MCF 10A (cell line): ENCODE data around the gene SAMSN1. TPM values are rescaled to one million over a fixed set of nuclear protein-coding genes. Genes with fewer than 3 reads are reported as not detected.

ENCODE experiments used
- BruUV-seq: library from RNA; stranded (reverse); fragments of 400-500 nt; replicated peaks from 2 replicates; lab custom pipeline; 2021; lab: Mats Ljungman, UMichigan
- CTCF ChIA-PET: fragments of 300-600 bp; sonication (Branson Sonifier 250); formaldehyde crosslinking; extraction: SDS; loops from one replicate; lab custom pipeline; 2021; ENCODE audit warnings: antibody characterized with exemption, inconsistent platforms; lab: Yijun Ruan, JAX
- POLR2A ChIA-PET: fragments of 300-600, 350-650 bp; sonication (Branson Sonifier 250); formaldehyde crosslinking; extraction: SDS; loops from one replicate; lab custom pipeline; 2020; ENCODE audit warnings: antibody characterized with exemption, inconsistent platforms; lab: Yijun Ruan, JAX
- DNase-seq: peaks from one replicate; pipeline ENCODE4 v3.0.0-alpha.2; 2018; ENCODE audit not compliant: unreplicated experiment
- H3K27ac Mint-ChIP-seq: one replicate; pipeline ENCODE4 v1.8.0; 2022; ENCODE audit warnings: mild to moderate bottlenecking, low read depth, mixed read lengths; ENCODE audit not compliant: unreplicated experiment
- H3K27me3 Mint-ChIP-seq: one replicate; pipeline ENCODE4 v1.8.0; 2022; ENCODE audit warnings: mixed read lengths; ENCODE audit not compliant: insufficient read depth, unreplicated experiment
- H3K36me3 Mint-ChIP-seq: one replicate; pipeline ENCODE4 v1.8.0; 2022; ENCODE audit warnings: mild to moderate bottlenecking, moderate library complexity, mixed read lengths; ENCODE audit not compliant: insufficient read depth, unreplicated experiment
- H3K4me1 Mint-ChIP-seq: one replicate; pipeline ENCODE4 v1.8.0; 2022; ENCODE audit warnings: mixed read lengths; ENCODE audit not compliant: insufficient read depth, unreplicated experiment
- H3K4me3 Mint-ChIP-seq: one replicate; pipeline ENCODE4 v1.8.0; 2022; ENCODE audit warnings: mild to moderate bottlenecking, moderate library complexity, mixed read lengths; ENCODE audit not compliant: unreplicated experiment
- H3K9me3 Mint-ChIP-seq: one replicate; pipeline ENCODE4 v1.8.0; 2022; ENCODE audit warnings: mixed read lengths; ENCODE audit not compliant: unreplicated experiment
- intact Hi-C: fragments of 100-400 bp; cut with micrococcal nuclease; formaldehyde crosslinking; loops from 2 replicates; pipeline ENCODE4 v1.14.1; 2022
- total RNA-seq: library from RNA; stranded (reverse); gene quantifications from 2 replicates; pipeline ENCODE4 v1.2.3, GENCODE V29; 2022
- TF ChIP-seq, protein P1 (sequence below): fragments of 200-600 bp; IDR thresholded peaks from one replicate; pipeline ENCODE4 v1.8.0; 2022; ENCODE audit warnings: antibody characterized with exemption, mild to moderate bottlenecking; ENCODE audit not compliant: unreplicated experiment

SAMSN1 gene
- total RNA-seq, 1 experiment from 2014 or later = 2.3 TPM

DNA sequence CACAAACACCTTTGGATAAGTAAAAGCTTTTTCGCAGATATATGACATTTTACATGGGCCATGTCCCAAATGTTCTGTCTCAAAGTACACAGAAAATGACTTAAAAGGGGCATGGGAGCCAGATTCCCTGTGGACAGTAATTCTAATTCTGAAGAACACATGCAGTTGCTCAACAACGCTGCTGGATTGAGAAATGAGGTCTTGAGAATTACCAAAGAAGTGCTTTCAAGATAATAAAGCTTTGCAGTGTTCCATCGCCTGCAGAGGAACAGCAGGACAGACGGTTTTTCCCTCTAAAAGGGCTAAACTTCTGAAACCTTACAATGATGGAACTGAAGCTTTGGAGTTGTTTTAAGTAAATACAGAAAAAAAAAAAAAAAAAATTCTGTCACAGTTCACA lies 107.9 kb downstream of the SAMSN1 start:
- no TSS peak for BruUV-seq
- Mint-ChIP-seq H3K27me3 (no peaks in the 10 kb centered on the region), H3K4me3 (no peak overlapping the region), H3K4me1 (peaks cover 4% of the 10 kb centered on the region), H3K9me3 (peaks cover 7% of the 10 kb centered on the region), H3K36me3 (no peaks in the 10 kb centered on the region), H3K27ac (no peak overlapping the region)
- intact Hi-C loops = no loop called here
- TF ChIP-seq, protein P1, sequence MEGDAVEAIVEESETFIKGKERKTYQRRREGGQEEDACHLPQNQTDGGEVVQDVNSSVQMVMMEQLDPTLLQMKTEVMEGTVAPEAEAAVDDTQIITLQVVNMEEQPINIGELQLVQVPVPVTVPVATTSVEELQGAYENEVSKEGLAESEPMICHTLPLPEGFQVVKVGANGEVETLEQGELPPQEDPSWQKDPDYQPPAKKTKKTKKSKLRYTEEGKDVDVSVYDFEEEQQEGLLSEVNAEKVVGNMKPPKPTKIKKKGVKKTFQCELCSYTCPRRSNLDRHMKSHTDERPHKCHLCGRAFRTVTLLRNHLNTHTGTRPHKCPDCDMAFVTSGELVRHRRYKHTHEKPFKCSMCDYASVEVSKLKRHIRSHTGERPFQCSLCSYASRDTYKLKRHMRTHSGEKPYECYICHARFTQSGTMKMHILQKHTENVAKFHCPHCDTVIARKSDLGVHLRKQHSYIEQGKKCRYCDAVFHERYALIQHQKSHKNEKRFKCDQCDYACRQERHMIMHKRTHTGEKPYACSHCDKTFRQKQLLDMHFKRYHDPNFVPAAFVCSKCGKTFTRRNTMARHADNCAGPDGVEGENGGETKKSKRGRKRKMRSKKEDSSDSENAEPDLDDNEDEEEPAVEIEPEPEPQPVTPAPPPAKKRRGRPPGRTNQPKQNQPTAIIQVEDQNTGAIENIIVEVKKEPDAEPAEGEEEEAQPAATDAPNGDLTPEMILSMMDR = no peak
- POLR2A ChIA-PET = interaction anchor here (0.7 kb wide), 1 partner anchor 166 kb away, joined by 4 read pairs; no protein-coding TSS in a partner anchor
- peak; percentile 25 for DNase-seq
- CTCF ChIA-PET = interaction anchor here (0.6 to 1.8 kb wide), 6 partner anchors 35 to 359 kb away, joined by 3 to 7 read pairs (median 4); no protein-coding TSS in a partner anchor

DNA sequence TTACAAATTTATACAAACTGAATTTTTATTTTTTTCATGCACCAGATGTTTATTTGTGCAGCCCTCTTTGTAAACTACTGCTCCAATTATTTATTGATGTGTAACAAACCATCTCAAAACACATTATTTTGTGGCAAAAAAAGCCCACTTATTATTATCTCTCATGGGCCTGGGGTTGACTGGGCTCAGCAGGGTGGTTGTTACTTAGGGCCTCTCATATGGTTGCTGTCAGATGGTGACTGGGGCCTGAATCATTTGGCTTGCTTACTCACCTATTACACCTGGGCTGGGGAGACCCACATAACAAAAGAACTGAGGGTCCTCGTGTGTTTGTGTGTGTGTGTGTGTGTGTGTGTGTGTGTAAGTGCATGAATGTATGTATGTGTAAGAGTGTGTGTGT lies 110.7 kb downstream of the SAMSN1 start:
- Mint-ChIP-seq H3K27ac (no peak overlapping the region), H3K9me3 (peaks cover 7% of the 10 kb centered on the region), H3K36me3 (no peaks in the 10 kb centered on the region), H3K4me3 (no peak overlapping the region), H3K4me1 (peaks cover 4% of the 10 kb centered on the region), H3K27me3 (no peaks in the 10 kb centered on the region)
- ChIA-PET CTCF (interaction anchor here (0.7 to 1.0 kb wide), 2 partner anchors 165 to 175 kb away, joined by 3 to 4 read pairs; no protein-coding TSS in a partner anchor), POLR2A (no interaction called here)
- TF ChIP-seq, protein P1 = no peak
- DNase-seq = no peak
- intact Hi-C loops = no loop called here
- no TSS peak for BruUV-seq

Other genes starting within 250 kb of the SAMSN1 start
- 97.5 and 126 TPM in 2 replicates for gene HSPA13, start 163.2 kb downstream of the SAMSN1 start, total RNA-seq